ENCODE results near the gene IFITM10. TPM values are rescaled to one million over a fixed set of nuclear protein-coding genes. Genes with fewer than 3 reads are reported as not detected.
A peak's percentile ranks its signal among the peaks of the same experiment; 100 is the strongest.

IFITM10 gene
- total and polyA plus RNA-seq, 10 of the 15 experiments (the other 5 are each of a cell fraction or from before 2014, with no cell fraction given) = 0.04 to 0.27 TPM; not detected in 8

GRCh38 chr11:1706634-1707400 is 43.6 kb downstream of the IFITM10 start:
- RAD21 ChIA-PET (ENCODE audit: unreplicated experiment) = interaction anchor here (0.9 to 1.3 kb wide), 3 partner anchors 54 to 295 kb away, joined by 3 to 5 read pairs (median 3); no protein-coding TSS in a partner anchor
- WGBS (ENCODE audit: insufficient coverage, insufficient replicate concordance, low lambda C conversion rate, missing lambda C conversion rate) = 47% methylated on average over 17 of the region's 17 CpGs
- Histone ChIP-seq H3K4me3 (no peak overlapping the region), H3K9me3 (replicated peaks; ENCODE audit: control insufficient read depth, insufficient read depth, low read length) (no peaks in the 10 kb centered on the region; the same call in 2 of the 3 replicates), H3K4me2 (ENCODE audit: control insufficient read depth, insufficient read depth) (no peak overlapping the region), H3K36me3 (ENCODE audit: control insufficient read depth in 2 of 2, insufficient read depth in 2 of 2, low read length in 1 of 2) (no peaks in the 10 kb centered on the region), H2AFZ (ENCODE audit: control insufficient read depth, low read depth, low read length) (no peak overlapping the region; the same call in 1 of the 2 replicates), H3K9ac (ENCODE audit: control insufficient read depth, insufficient read depth, low read length) (no peak overlapping the region), H3K4me1 (ENCODE audit: control insufficient read depth, insufficient read depth, low read length) (peaks cover 14% of the 10 kb centered on the region), H4K20me1 (ENCODE audit: control insufficient read depth, insufficient read depth) (no peaks in the 10 kb centered on the region), H3K27ac (ENCODE audit: control insufficient read depth, insufficient read depth) (no peak overlapping the region), H3K27me3 (replicated peaks in 1 of 2; ENCODE audit: control insufficient read depth in 2 of 2, insufficient read depth in 2 of 2, low read length in 1 of 2) (peaks cover 0 to 2% of the 10 kb centered on the region in 2 experiments; a peak in 1 of 4 replicates), H3K79me2 (ENCODE audit: control insufficient read depth, insufficient read depth, low read length) (no peaks in the 10 kb centered on the region)
- no peak for FAIRE-seq
- DNase-seq (ENCODE audit: low read depth, low spot score) = no peak
- intact Hi-C loops (cut with micrococcal nuclease; ENCODE audit: unreplicated experiment) (no loop called here), in situ Hi-C loops (cut with MboI) (no loop called here)
- POLR2A ChIA-PET = no interaction called here
- SMC1A ChIA-PET (ENCODE audit: uncharacterized antibody, unreplicated experiment) = no interaction called here
- BruUV-seq (replicated peaks) = no TSS peak
- ATAC-seq = peak; percentile 38; the same call in 2 of the 3 replicates
- CTCF ChIA-PET = interaction anchor here (0.7 to 2.5 kb wide), 9 partner anchors 10 to 445 kb away, joined by 3 to 19 read pairs (median 4); partner anchors contain the start of gene KRTAP5-6
- TF ChIP-seq CHD1 (IDR thresholded peaks at IDR 0.05; ENCODE audit: low read depth, low read length) = no peak
- no peak for TF ChIP-seq GATAD2B (conservative IDR thresholded peaks at IDR 0.05; ENCODE audit: low read depth)
- no peak for TF ChIP-seq JUND (IDR thresholded peaks at IDR 0.05; ENCODE audit: low read depth, low read length)
- TF ChIP-seq NR2F1 (conservative IDR thresholded peaks at IDR 0.05) = no peak
- no peak for TF ChIP-seq TAF1 (IDR thresholded peaks at IDR 0.05; ENCODE audit: borderline replicate concordance, low read depth, low read length)
- TF ChIP-seq YY1 (IDR thresholded peaks at IDR 0.05; ENCODE audit: low read depth, low read length) = 0 out of 2 replicates have a peak, but pooled peaks have one; percentile 35
- no peak for TF ChIP-seq IKZF1 (conservative IDR thresholded peaks at IDR 0.05)
- TF ChIP-seq ZNF687 (IDR thresholded peaks at IDR 0.05) = peak; percentile 81
- TF ChIP-seq SPI1 (IDR thresholded peaks at IDR 0.05; ENCODE audit: borderline replicate concordance, insufficient read depth, low read depth, low read length) = peak; percentile 55; the same call in 1 of the 2 replicates
- no peak for TF ChIP-seq ZBED1 (IDR thresholded peaks at IDR 0.05; ENCODE audit: borderline replicate concordance)
- peak; percentile 90 for TF ChIP-seq ZNF592 (IDR thresholded peaks at IDR 0.05)
- peak; percentile 17 to 23 (median 17); a peak in 2 of 6 replicates for TF ChIP-seq CTCF (IDR thresholded peaks at IDR 0.05 in 2 of 3, conservative IDR thresholded peaks at IDR 0.05 in 1 of 3; ENCODE audit: control insufficient read depth in 2 of 3, extremely low read depth in 1 of 3, insufficient read depth in 1 of 3, low read depth in 3 of 3, low read length in 3 of 3)

Measured in GM12878 (cell line).